Smooth muscle cell (in vitro differentiated cells): ENCODE measurements around the gene ADAMTS20. TPM values are rescaled to one million over a fixed set of nuclear protein-coding genes. Genes with fewer than 3 reads are reported as not detected.
A peak's percentile ranks its signal among the peaks of the same experiment; 100 is the strongest.
"Not testable (repeated sequence)": the region's sequence is repeated elsewhere in the genome, so short reads cannot be mapped to it uniquely, and the experiment has no call there.

Experiments used
- DNase-seq: peaks from one replicate; lab custom pipeline; 2025; ENCODE audit not compliant: unreplicated experiment; lab: John Stamatoyannopoulos, UW
- H2AFZ ChIP-seq: fragments of 200-600 bp; sonication (generic); 2 replicates; pipeline ENCODE4 v1.6.0; 2016; ENCODE audit warnings: antibody characterized with exemption, low read depth, mild to moderate bottlenecking
- H3F3A ChIP-seq: fragments of 200-600 bp; sonication (generic); 2 replicates; pipeline ENCODE4 v1.6.0; 2017; ENCODE audit warnings: antibody characterized with exemption, low read depth
- H3K27ac ChIP-seq: fragments of 200-600 bp; sonication (generic); 2 replicates; pipeline ENCODE4 v1.5.1; 2016; ENCODE audit warnings: low read depth, mild to moderate bottlenecking
- H3K27me3 ChIP-seq: fragments of 200-600 bp; sonication (generic); 2 replicates; pipeline ENCODE4 v1.6.1; 2016; ENCODE audit warnings: low read depth, mild to moderate bottlenecking
- H3K36me3 ChIP-seq: fragments of 200-600 bp; sonication (generic); 2 replicates; pipeline ENCODE4 v1.5.1; 2016; ENCODE audit warnings: low read depth
- H3K4me1 ChIP-seq: fragments of 200-600 bp; sonication (generic); 2 replicates; pipeline ENCODE4 v1.5.1; 2016; ENCODE audit warnings: low read depth
- H3K4me2 ChIP-seq: fragments of 200-600 bp; sonication (generic); 2 replicates; pipeline ENCODE4 v1.6.0; 2016; ENCODE audit warnings: mild to moderate bottlenecking
- H3K4me3 ChIP-seq: fragments of 200-600 bp; sonication (generic); 2 replicates; pipeline ENCODE4 v1.5.1; 2016; ENCODE audit warnings: mild to moderate bottlenecking
- H3K79me2 ChIP-seq: fragments of 200-600 bp; sonication (generic); 2 replicates; pipeline ENCODE4 v1.6.0; 2016; ENCODE audit warnings: low read depth, mild to moderate bottlenecking
- H3K9ac ChIP-seq: fragments of 200-600 bp; sonication (generic); 2 replicates; pipeline ENCODE4 v1.6.0; 2016; ENCODE audit warnings: low read depth
- H3K9me3 ChIP-seq: fragments of 200-600 bp; sonication (generic); replicated peaks from 2 replicates; pipeline ENCODE4 v1.5.1; 2016; ENCODE audit warnings: low read depth
- H4K20me1 ChIP-seq: fragments of 200-600 bp; sonication (generic); 2 replicates; pipeline ENCODE4 v1.6.0; 2016; ENCODE audit warnings: low read depth
- WGBS: methylation state at CpG from one replicate; pipeline ENCODE4 v1.1.7; 2016; ENCODE audit warnings: low lambda C conversion rate; 5-methylcytosine and 5-hydroxymethylcytosine counted together
- polyA plus RNA-seq: library from polyadenylated mRNA; unstranded; fragments of >200 nt; fragmentation: Nextera tagmentation; extraction: Ambion mirVana; gene quantifications from 2 replicates; pipeline ENCODE4 v1.2.1, GENCODE V29; 2016
- total RNA-seq: library from RNA; depleted of rRNA; stranded (reverse); fragments of >200 nt; gene quantifications from 2 replicates; pipeline ENCODE4 v1.2.3, GENCODE V29; 2014
- TF ChIP-seq, protein P1 (sequence below): fragments of 200-600 bp; sonication (generic); IDR thresholded peaks from 2 replicates; pipeline ENCODE4 v1.5.1; 2017; ENCODE audit warnings: borderline replicate concordance, mild to moderate bottlenecking, antibody characterized with exemption; ENCODE audit not compliant: insufficient read depth, poor library complexity, severe bottlenecking

ADAMTS20 gene
- total and polyA plus RNA-seq, 2 experiments from 2014 or later, result 1.4 to 4.2 TPM

DNA sequence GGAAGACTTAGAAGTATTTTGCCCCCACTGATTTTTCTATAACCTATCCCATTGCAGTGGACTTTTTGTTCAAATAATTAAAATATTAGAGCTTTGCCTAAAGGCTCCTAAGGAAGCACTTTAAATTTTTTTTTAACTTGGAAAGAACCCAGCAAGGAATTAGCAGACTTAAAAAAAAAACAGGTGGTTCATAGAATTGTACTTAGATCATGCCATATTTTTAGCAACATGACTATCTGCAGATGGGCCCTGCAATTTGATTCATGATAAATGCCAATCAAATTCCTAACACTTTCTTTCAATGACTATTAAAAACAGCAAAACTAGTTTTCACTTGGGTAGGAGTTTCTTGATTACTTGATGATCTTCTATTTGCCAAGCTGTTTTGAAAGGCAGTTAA lies 11.5 kb downstream of the ADAMTS20 start:
- H3K4me1 ChIP-seq, result no peaks in the 10 kb centered on the region
- no peaks in the 10 kb centered on the region for H3F3A ChIP-seq
- H3K9me3 ChIP-seq, result no peaks in the 10 kb centered on the region
- no peaks in the 10 kb centered on the region for H3K79me2 ChIP-seq
- H3K27ac ChIP-seq, result no peak overlapping the region
- H3K36me3 ChIP-seq, result no peaks in the 10 kb centered on the region
- TF ChIP-seq, protein P1, sequence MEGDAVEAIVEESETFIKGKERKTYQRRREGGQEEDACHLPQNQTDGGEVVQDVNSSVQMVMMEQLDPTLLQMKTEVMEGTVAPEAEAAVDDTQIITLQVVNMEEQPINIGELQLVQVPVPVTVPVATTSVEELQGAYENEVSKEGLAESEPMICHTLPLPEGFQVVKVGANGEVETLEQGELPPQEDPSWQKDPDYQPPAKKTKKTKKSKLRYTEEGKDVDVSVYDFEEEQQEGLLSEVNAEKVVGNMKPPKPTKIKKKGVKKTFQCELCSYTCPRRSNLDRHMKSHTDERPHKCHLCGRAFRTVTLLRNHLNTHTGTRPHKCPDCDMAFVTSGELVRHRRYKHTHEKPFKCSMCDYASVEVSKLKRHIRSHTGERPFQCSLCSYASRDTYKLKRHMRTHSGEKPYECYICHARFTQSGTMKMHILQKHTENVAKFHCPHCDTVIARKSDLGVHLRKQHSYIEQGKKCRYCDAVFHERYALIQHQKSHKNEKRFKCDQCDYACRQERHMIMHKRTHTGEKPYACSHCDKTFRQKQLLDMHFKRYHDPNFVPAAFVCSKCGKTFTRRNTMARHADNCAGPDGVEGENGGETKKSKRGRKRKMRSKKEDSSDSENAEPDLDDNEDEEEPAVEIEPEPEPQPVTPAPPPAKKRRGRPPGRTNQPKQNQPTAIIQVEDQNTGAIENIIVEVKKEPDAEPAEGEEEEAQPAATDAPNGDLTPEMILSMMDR, result no peak
- no peaks in the 10 kb centered on the region for H4K20me1 ChIP-seq
- H3K9ac ChIP-seq, result no peak overlapping the region
- no peak overlapping the region for H2AFZ ChIP-seq
- H3K4me2 ChIP-seq, result no peak overlapping the region
- no peaks in the 10 kb centered on the region for H3K27me3 ChIP-seq
- DNase-seq, result no peak
- H3K4me3 ChIP-seq, result no peak overlapping the region

DNA sequence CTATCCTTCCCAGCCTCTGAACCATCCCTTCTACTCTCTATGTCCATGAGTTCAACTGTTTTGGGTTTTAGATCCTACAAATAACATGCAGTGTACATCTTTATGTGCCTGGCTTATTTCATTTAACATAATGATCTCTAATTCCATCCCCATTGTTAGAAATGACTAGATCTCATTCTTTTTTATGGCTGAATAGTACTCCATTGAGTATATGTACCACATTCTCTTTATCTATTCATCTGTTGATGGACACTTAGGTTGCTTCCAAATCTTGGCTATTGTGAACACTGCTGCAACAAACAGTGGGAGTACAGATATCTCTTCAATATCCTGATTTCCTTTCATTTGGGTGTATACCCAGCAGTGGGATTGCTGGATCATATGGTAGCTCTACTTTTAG lies 14.3 kb downstream of the ADAMTS20 start:
- H3K36me3 ChIP-seq, H3K27ac ChIP-seq, H3K27me3 ChIP-seq, H3K4me2 ChIP-seq, DNase-seq, H3K9me3 ChIP-seq, H3K9ac ChIP-seq, H3K4me1 ChIP-seq, H3K79me2 ChIP-seq, H2AFZ ChIP-seq, H3K4me3 ChIP-seq, H3F3A ChIP-seq, H4K20me1 ChIP-seq: not testable (repeated sequence)

DNA sequence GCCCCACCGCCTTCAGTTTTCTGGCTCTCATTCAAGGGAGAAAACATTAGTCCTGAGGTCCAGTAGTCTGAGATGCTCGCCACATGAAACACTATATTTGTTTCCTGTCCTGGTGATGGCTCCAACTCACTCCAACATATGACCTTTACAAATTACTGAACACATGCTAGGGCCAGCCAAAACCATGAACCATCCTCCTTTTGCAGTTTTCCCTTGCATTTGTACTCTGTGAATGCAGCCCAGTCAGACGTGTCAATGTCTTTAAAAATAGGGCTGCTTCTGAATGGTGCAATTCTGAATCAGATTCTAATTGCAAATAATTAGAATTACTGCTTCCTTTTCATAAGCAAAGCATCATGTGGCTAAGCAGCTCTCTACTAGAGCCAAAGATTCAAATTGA lies 36.0 kb downstream of the ADAMTS20 start:
- Histone ChIP-seq H3K9me3 (no peaks in the 10 kb centered on the region), H3K79me2 (no peaks in the 10 kb centered on the region), H3K4me2 (no peak overlapping the region), H3K4me1 (no peaks in the 10 kb centered on the region), H3K9ac (no peak overlapping the region), H3K27me3 (no peaks in the 10 kb centered on the region), H3K4me3 (no peak overlapping the region), H3K36me3 (no peaks in the 10 kb centered on the region), H3K27ac (no peak overlapping the region), H4K20me1 (no peaks in the 10 kb centered on the region), H3F3A (no peaks in the 10 kb centered on the region), H2AFZ (no peak overlapping the region)
- no peak for DNase-seq
- WGBS, result 90% methylated on average over 3 of the region's 3 CpGs
- TF ChIP-seq, protein P1, result no peak

DNA sequence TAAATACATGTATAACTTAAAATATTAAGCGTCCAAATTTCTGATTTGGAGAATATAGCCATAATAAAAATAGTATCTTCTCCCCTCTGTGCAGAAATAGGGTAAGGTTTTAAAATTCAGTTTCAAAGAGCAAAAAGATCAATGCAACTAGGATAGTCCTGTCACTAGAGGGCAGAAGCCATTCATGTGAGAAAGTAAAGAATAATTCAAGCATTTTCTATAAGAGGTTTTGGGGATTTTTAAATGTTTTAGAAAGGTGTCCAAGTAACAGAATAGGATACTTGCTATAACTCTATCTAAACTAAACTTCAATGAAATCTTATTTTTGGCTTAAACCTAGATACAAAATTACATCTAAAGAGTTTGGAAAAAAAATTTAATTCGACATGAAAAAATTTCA lies 50.3 kb downstream of the ADAMTS20 start:
- Histone ChIP-seq H3K27ac (no peak overlapping the region), H3K9me3 (no peaks in the 10 kb centered on the region), H2AFZ (no peak overlapping the region), H4K20me1 (no peaks in the 10 kb centered on the region), H3K4me1 (no peaks in the 10 kb centered on the region), H3K4me3 (no peak overlapping the region), H3K36me3 (no peaks in the 10 kb centered on the region), H3K9ac (no peak overlapping the region), H3K27me3 (no peaks in the 10 kb centered on the region), H3F3A (no peaks in the 10 kb centered on the region), H3K4me2 (no peak overlapping the region), H3K79me2 (no peaks in the 10 kb centered on the region)
- DNase-seq, result no peak
- TF ChIP-seq, protein P1, result peak; percentile 69
- WGBS, result 58% methylated on average over 2 of the region's 2 CpGs
